8988T (cell line): Measurements from ENCODE around the gene GPM6B.
"Not testable (repeated sequence)": the region's sequence is repeated elsewhere in the genome, so short reads cannot be mapped to it uniquely, and the experiment has no call there.

Experiments
- DNase-seq: peaks from one replicate; pipeline ENCODE4 v3.0.0; 2011

Gene GPM6B

GRCh38 chrX:13763489-13763888 lies 53.4 kb downstream of the GPM6B start:
- DNase-seq: no peak

GRCh38 chrX:13761606-13762414 lies 55.1 kb downstream of the GPM6B start:
- DNase-seq: no peak

GRCh38 chrX:13760426-13760825 lies 56.5 kb downstream of the GPM6B start:
- no peak for DNase-seq

- DNase-seq: no peak
Observed at GRCh38 chrX:13759152-13759718, 57.7 kb downstream of the GPM6B start.

- no peak for DNase-seq
Observed at GRCh38 chrX:13756381-13756780, 60.5 kb downstream of the GPM6B start.

- no peak for DNase-seq
Observed at GRCh38 chrX:13755254-13755653, 61.6 kb downstream of the GPM6B start.

- DNase-seq: no peak
Observed at GRCh38 chrX:13754765-13755164, 62.1 kb downstream of the GPM6B start.

GRCh38 chrX:13752646-13753045 lies 64.2 kb downstream of the GPM6B start:
- no peak for DNase-seq

- DNase-seq: no peak
Observed at GRCh38 chrX:13752141-13752540, 64.8 kb downstream of the GPM6B start.

- no peak for DNase-seq
Observed at GRCh38 chrX:13750812-13751211, 66.1 kb downstream of the GPM6B start.

GRCh38 chrX:13750204-13750603 lies 66.7 kb downstream of the GPM6B start:
- DNase-seq: no peak

GRCh38 chrX:13748486-13748885 lies 68.4 kb downstream of the GPM6B start:
- DNase-seq: no peak

GRCh38 chrX:13747836-13748235 lies 69.1 kb downstream of the GPM6B start:
- DNase-seq: no peak

GRCh38 chrX:13742397-13743176 lies 74.3 kb downstream of the GPM6B start:
- DNase-seq: no peak

GRCh38 chrX:13741695-13742094 lies 75.2 kb downstream of the GPM6B start:
- DNase-seq: no peak

- peak; percentile 74 for DNase-seq
Observed at GRCh38 chrX:13734278-13735172, 82.4 kb downstream of the GPM6B start, which contains the start of the genes OFD1 and TRAPPC2. TSS of gene OFD1 (plus strand) at chrX:13734748. CDS start at chrX:13735072, 324 bp downstream. TSS of gene TRAPPC2 (minus strand) at chrX:13734620. CDS start at chrX:13719963, 14,657 bp downstream.

- no peak for DNase-seq
Observed at GRCh38 chrX:13733506-13733905, 83.4 kb downstream of the GPM6B start.

GRCh38 chrX:13732246-13733067 lies 84.4 kb downstream of the GPM6B start:
- no peak for DNase-seq

- DNase-seq: not testable (repeated sequence)
Observed at GRCh38 chrX:13730523-13730922, 86.4 kb downstream of the GPM6B start.

- DNase-seq: not testable (repeated sequence)
Observed at GRCh38 chrX:13726583-13726982, 90.3 kb downstream of the GPM6B start.

- not testable (repeated sequence) for DNase-seq
Observed at GRCh38 chrX:13724878-13725277, 92.0 kb downstream of the GPM6B start.
